22Rv1 (cell line): ENCODE data around the gene KIAA1671.

Experiments
- CTCF ChIP-seq: fragments of 450-650 bp; IDR thresholded peaks from 2 replicates; pipeline ENCODE4 v1.5.1; 2017; ENCODE audit warnings: mild to moderate bottlenecking
- ZFX ChIP-seq: fragments of 450-650 bp; IDR thresholded peaks from 2 replicates; pipeline ENCODE4 v1.6.1; 2017; ENCODE audit warnings: antibody characterized with exemption, borderline replicate concordance

- TF ChIP-seq CTCF (no peak), ZFX (no peak)
Measured at GRCh38 chr22:25120093-25120561, 167.6 kb downstream of the KIAA1671 start.
